K562 (cell line): ENCODE measurements around the gene HELZ2.

Source experiments
- CBFB ChIP-seq: sonication (generic); formaldehyde crosslinking; IDR thresholded peaks from 2 replicates; pipeline ENCODE4 v1.4.0; 2020; ENCODE audit warnings: mild to moderate bottlenecking, missing genetic modification reagents
- CTCF ChIP-seq, 3 experiments: IDR thresholded peaks in 2 of 3; conservative IDR thresholded peaks in 1 of 3; 2 replicates each; pipeline ENCODE4 v1.5.1; 2011 to 2012; ENCODE audit warnings: low read length in 3 of 3, mild to moderate bottlenecking in 3 of 3, control low read depth in 2 of 3, improper control_type of control experiment in 1 of 3, inconsistent platforms in 1 of 3, low read depth in 1 of 3, mixed read lengths in 1 of 3, moderate library complexity in 1 of 3; ENCODE audit not compliant: insufficient read depth in 2 of 3
- ETV1 ChIP-seq: fragments of 450-650 bp; conservative IDR thresholded peaks from 2 replicates; pipeline ENCODE4 v1.6.1; 2016; ENCODE audit warnings: missing genetic modification characterization, control low read depth, low read depth, missing compliant biosample characterization
- HMGN3 ChIP-seq: IDR thresholded peaks from 2 replicates; pipeline ENCODE4 v1.6.1; 2011; ENCODE audit warnings: borderline replicate concordance, low read depth, mild to moderate bottlenecking, mixed read lengths, low read length; ENCODE audit not compliant: insufficient read length; ENCODE audit errors: extremely low read depth
- JUND ChIP-seq, 2 experiments: IDR thresholded peaks; 2 replicates in 1 of 2; 3 replicates in 1 of 2; pipeline ENCODE4 v1.6.1; 2011; ENCODE audit warnings: borderline replicate concordance in 2 of 2, low read depth in 2 of 2, low read length in 2 of 2, improper control_type of control experiment in 1 of 2, missing biosample characterization in 1 of 2, missing genetic modification characterization in 1 of 2, missing genetic modification reagents in 1 of 2
- MAFK ChIP-seq: IDR thresholded peaks from 2 replicates; pipeline ENCODE4 v1.6.1; 2011; ENCODE audit warnings: low read length, improper control_type of control experiment
- NRF1 ChIP-seq, 2 experiments: fragments of 450-650 bp; IDR thresholded peaks in 1 of 2; conservative IDR thresholded peaks in 1 of 2; 2 replicates each; pipeline ENCODE4 v1.6.1; 2014; ENCODE audit warnings: mild to moderate bottlenecking in 2 of 2
- RFX5 ChIP-seq: IDR thresholded peaks from 2 replicates; pipeline ENCODE4 v1.6.1; 2011; ENCODE audit warnings: low read depth, mild to moderate bottlenecking, improper control_type of control experiment, low read length
- SAFB2 ChIP-seq: fragments of 200-400 bp; formaldehyde crosslinking; IDR thresholded peaks from 2 replicates; pipeline ENCODE4 v1.6.1; 2018; ENCODE audit warnings: borderline replicate concordance, low read length, low read depth, moderate library complexity; ENCODE audit not compliant: severe bottlenecking

- no peak for TF ChIP-seq CBFB (CRISPR knock-in tag)
- TF ChIP-seq SAFB2: no peak
- TF ChIP-seq NRF1 (conservative IDR thresholded peaks at IDR 0.05 in 1 of 2, IDR thresholded peaks at IDR 0.05 in 1 of 2): no peak
- no peak for TF ChIP-seq RFX5
- TF ChIP-seq ETV1 (tag): no peak
- TF ChIP-seq MAFK: no peak
- TF ChIP-seq HMGN3: no peak
- no peak for TF ChIP-seq JUND (IDR thresholded peaks at IDR 0.05; ENCODE audit: borderline replicate concordance, low read depth, low read length)
- no peak for TF ChIP-seq JUND (tag; IDR thresholded peaks at IDR 0.05; ENCODE audit: borderline replicate concordance, low read depth, low read length)
- TF ChIP-seq CTCF (IDR thresholded peaks at IDR 0.05 in 2 of 3, conservative IDR thresholded peaks at IDR 0.05 in 1 of 3; ENCODE audit: insufficient read depth in 2 of 3, low read depth in 1 of 3, low read length in 3 of 3): no peak
These were observed 29.6 kb downstream of the HELZ2 start for GRCh38 chr20:63544241-63544957.
